OCI-LY1 (cell line): ENCODE data around the gene NRG2.

ENCODE experiments used
- CTCF ChIP-seq: fragments of 200-600 bp; sonication (generic), shearing (Covaris generic); IDR thresholded peaks from 2 replicates; pipeline ENCODE4 v1.5.1; 2017; ENCODE audit warnings: mild to moderate bottlenecking, antibody characterized with exemption, low read length, moderate library complexity, mixed read lengths
- EZH2 ChIP-seq: fragments of 200-600 bp; sonication (generic), shearing (Covaris generic); IDR thresholded peaks from 2 replicates; pipeline ENCODE4 v1.8.0; 2017; ENCODE audit warnings: borderline replicate concordance, mixed run types, mild to moderate bottlenecking, antibody characterized with exemption, low read length, moderate library complexity, mixed read lengths

- TF ChIP-seq CTCF (no peak), EZH2 (no peak)
Observed at GRCh38 chr5:139974661-139975060, 68.4 kb downstream of the NRG2 start.
